NAMALWA (cell line): Measurements from ENCODE around the gene EEF2K.
"Not testable (repeated sequence)": the region's sequence is repeated elsewhere in the genome, so short reads cannot be mapped to it uniquely, and the experiment has no call there.

Experiments used
- DNase-seq: peaks from one replicate; pipeline ENCODE4 v3.0.0-alpha.2; 2015; ENCODE audit warnings: low spot score

The EEF2K gene

DNA sequence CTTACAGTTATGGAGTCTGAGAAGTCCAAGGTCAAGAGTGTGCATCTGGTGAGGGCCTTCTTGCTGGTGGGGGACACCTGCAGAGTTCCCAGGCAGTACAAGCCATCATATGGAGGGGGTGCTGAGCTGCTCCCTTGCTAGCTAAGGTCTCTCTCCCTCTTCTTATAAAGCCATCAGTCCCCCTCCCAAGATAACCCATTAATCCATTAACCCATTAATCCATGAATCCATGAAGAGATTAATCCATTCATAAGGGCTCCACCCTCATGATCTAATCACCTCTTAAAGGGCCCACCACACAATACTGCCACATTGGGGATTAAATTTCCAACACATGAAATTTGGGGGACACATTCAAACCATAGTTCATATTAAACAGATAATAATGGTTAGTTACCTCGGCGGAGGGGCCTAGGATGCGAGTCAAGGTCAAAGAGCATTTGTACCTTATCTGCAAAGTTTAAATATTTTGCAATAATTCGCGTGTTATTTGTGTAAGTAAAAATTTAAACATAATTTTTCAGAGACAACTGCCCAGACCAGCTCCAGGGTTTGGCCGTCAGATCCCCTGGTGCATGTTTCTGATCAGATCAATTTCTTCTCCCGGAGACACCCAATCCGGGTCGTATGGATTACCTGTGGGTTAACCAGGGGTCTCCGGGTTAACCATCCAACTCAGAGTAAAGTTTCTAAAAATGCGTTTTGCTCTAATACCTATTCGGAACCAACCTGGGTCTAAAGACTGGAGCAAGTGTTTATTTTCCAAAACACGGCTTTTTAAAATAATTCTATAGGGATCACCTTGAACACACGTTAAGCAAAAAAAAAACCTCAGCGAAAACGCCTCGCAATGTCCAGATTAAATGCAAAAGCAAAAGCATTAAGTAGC lies 90.4 kb downstream of the EEF2K start:
- DNase-seq = peak; percentile 71

DNA sequence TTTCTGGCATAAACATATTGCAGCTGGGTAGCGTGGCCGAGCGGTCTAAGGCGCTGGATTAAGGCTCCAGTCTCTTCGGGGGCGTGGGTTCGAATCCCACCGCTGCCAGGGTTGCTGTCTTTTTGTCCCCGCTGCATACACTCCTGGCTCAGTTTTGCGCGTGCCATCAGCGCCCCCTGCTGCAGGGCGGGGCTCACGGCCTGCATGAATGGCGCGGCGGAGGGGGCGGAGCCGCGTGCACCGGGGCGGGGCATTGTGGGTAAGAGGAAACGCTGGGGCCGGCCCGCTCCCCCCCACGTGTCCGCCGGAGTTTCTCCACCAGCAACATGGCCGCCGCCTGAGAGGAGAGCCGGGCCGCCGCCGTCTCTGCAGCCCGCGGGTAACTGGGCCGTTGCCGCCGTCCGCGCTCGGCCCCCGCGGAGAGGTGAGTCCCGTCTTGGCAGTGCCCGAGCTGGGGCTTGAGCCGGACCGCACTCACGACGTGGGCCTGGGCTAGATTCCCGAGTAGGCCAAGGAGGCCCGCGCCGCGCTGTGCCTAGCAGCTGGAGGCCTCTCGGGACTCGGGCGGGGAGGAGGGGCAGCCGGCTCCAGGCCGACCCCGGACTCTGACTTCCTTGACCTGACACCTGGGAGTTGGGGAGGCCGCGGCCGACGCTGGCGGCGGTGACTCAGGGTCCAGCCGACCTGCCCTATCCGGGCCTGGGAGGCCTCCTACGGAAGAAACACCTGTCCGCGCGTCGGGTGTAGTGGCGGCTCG lies 91.2 kb downstream of the EEF2K start, which contains the start of gene POLR3E:
TSS of gene POLR3E (plus strand) at position 296 of the 757 bp plus-strand sequence. CDS start 5,560 bp downstream, outside the sequence.
- peak; percentile 99 for DNase-seq

DNA sequence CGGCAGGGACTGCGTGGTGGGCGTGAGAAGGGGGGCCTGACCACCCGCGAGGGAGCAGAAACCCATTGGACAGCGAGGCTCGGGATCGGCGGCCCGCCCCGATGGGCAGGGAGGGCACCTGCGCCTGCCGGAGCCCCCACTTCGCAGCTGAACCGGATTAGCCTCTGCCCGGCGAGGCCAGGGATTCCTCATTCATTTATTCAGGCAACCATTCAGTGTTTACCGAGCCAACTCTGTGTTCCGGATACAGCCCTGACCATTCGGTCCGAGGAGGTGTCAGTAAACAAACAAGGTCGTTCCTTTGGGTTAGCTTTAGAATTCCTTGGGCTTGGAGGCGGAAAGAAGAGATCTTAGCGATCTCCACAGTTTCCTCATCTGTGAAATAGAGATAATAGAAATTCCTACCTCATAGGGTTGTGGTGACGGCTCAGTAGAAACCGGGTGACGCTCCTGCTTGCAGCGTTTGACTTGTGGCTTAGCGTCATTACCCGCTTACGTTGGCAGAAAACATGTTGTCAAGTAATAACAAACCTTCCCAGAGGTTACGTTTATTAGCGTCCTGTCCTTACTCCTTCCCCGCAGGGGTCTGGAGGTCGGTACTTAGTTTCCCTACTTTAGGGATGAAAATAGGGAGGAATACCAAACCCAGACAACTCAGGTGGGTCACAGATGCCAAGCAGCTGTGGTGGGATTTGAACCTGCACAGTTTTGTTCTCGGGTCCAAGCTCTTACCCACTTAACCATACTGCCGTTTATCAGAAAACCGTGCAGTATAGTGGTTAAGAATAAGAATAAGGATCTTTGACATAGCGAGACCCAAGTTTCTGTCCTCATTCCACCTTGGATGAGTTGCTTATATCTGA lies 92.0 kb downstream of the EEF2K start:
- DNase-seq = peak; percentile 97

DNA sequence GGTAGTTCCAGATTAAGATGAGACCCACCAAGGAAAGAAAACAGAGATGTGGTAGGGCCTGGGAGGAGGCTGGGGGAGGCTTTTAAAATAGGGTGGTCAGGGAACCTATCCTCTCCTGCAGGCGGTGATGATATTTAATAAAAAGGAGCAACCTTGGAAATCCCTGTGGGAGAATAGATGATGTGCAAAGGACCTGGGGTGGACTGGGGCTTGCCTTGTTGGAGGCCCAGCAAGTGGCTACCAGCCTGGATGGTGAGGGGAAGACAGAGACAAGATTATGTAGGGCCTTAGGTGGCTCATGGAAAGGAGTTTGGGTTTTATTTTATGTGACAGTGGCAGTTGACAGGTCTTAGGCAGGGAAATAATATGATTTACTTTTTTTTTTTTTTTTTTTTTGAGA lies 93.0 kb downstream of the EEF2K start:
- no peak for DNase-seq

DNA sequence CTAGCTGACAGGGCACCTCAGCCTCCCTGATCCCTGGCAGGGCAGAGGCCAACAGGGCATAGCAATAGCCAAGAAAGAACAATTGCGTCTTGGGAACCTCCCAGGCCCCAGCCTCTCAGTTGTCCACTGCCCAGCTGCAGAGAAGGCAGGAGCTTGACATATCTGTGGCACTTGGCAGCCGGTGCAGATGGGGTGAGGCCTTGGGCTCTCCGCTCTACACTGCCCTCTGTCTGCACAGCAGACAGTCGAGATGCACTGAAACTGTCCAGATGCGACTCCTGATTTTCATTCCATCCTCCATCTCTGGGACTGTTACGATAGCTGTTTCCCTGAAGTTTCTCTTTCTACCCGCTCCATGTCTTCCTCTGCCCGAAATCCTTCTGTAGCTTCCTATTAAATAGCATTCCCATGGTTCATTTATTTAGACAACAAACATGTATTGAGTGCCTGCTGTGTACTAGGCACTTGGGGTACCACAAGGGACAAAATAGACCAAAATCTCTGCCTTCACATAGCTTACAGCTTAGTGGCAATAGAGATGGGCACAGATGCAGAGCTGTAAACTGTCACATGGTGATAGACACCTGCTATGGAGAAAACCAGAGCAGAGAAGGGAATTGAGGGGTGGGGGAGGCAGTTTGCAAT lies 94.5 kb downstream of the EEF2K start:
- peak; percentile 68 for DNase-seq

DNA sequence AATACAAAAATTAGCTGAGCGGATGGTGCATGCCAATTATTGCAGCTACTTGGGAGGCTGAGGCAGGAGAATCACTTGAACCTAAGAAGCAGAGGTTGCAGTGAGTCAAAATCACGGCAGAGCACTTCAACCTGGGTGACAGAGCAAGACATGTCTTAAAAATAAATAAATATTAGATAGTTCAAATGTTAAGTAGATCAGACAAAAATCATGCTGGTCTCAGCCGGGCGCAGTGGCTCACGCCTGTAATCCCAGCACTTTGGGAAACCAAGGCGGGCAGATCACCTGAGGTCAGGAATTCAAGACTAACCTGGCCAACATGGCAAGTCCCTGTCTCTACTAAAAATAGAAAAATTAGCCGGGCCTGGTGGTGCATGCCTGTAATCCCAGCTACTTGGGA lies 95.3 kb downstream of the EEF2K start:
- DNase-seq = not testable (repeated sequence)

DNA sequence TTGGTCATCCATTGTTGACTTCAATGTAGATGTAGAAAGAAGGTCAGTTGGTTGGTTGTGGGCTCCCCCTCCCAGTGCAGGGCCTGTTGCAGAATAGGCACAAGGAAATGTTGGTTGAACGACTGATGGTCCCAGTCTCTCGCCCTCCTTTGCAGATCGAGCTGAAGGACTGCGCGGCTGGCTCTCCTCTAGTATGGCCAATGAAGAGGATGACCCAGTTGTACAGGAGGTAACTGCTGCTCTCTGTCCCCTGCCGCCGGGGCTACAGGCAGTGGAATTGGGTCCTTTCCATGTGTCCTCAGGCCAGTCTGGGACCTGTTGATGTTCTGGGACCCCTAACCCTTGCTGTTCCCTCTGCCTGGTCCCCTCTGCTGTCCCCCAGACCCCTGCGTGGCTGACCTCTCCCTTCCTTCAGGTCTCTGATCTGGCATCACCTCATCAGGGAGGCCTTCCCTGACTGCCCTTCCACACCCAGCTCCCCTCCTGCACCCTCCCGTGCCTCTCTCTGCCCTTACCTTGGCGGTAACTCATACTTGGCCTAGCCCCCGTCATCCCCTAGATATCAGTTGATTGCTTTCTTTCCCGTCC lies 96.8 kb downstream of the EEF2K start:
- no peak for DNase-seq

DNA sequence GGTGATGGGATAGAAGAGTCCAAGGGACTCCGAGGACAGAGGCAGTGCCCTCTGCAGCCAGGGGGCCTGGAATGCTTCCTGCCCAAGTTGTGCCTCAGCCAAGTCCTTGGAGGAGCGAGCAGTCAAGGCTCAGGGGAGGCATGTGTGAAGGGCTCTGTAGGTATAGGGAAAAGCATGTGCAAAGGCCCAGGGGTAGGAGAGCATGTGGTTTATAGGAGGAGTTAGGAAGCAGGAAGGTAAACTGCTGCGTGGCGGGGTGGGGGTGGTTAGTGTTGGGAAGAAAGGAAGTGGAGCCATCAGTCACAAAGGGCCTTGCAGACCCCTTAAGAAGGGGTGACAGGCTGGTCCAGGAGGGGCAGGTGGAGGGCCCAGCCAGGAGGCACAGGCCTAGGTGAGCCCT lies 98.3 kb downstream of the EEF2K start:
- no peak for DNase-seq

DNA sequence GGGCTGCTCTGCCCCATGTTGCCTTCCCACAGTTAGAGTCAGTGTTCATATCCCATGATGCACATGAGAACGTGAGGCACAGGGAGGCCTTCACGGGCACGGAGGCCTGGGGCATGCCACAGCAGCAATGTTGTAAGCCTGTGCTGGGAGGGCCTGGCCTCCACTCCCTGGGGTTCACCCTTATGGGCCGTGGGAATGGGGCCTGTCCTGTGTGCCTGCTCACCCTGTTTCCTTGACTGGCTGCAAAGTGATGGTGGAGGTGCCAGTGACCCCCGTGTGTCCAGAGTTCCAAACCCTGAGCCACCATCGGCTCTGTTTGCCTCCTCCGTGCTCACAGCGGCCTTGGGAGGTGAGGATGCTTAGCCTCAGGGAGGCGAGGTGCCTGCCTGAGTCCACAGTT lies 100.7 kb downstream of the EEF2K start:
- no peak for DNase-seq

DNA sequence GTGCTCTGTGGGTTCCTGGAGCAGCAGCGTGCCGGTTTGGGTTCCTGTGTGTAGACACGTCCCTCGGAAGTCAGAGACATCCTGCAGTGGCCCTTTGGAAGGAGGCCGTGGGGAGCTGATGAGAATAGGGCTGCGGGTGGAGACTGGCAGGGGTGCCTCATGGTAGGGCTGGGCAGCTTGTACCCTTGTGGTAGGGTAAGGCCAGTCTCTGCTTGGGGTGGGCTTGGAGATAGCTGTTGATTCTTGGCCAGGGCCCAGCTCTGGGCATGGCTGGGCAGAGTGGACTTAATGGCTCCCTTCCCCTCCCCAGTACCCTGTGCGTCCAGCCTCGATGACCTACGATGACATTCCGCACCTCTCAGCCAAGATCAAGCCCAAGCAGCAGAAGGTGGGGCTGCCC lies 101.8 kb downstream of the EEF2K start:
- DNase-seq = no peak

DNA sequence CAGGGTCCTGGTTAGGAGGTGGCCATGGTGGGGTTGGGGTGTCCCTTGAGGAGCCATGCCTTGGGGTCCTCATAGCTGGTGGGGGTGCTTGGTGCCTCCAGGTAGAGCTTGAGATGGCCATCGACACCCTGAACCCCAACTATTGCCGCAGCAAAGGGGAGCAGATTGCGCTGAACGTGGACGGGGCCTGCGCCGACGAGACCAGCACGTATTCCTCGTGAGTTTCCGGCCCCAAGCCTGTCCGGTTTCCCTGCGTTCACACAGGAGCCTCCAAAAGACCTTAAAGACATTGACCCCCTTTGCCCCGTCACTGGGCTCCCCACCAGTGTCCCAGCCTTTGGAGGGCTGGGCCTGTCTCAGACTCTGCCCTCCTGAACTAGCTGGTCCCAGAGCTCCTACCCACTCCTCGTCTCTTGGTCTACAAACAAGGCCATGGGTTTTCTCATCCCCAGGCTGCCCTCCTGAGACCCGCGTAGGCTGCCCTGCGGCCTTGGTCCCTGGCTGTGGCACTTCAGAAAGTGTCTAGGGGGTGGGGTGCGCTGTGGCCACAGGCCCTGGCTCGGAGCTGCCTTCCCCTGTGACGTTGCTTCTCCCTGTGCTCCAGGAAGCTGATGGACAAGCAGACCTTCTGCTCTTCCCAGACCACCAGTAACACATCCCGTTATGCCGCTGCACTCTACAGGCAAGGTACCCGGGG lies 102.9 kb downstream of the EEF2K start:
- DNase-seq = no peak

DNA sequence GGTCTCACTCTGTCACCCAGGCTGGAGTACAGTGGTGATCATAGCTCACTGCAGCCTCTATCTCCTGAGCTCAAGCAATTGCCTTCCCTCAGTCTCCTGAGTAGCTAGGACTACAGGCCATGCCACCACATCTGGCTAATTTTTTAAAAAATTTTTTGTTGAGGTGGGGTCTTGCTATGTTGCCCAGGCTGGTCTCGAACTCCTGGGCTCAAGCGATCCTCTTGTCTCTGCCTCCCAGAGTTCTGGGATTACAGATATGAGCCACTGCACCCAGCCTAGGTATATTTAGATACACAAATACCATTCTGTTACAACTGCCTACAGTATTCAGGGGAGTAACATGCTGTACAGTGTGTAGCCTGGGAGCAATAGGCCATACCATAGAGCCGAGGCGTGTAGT lies 105.4 kb downstream of the EEF2K start:
- no peak for DNase-seq

DNA sequence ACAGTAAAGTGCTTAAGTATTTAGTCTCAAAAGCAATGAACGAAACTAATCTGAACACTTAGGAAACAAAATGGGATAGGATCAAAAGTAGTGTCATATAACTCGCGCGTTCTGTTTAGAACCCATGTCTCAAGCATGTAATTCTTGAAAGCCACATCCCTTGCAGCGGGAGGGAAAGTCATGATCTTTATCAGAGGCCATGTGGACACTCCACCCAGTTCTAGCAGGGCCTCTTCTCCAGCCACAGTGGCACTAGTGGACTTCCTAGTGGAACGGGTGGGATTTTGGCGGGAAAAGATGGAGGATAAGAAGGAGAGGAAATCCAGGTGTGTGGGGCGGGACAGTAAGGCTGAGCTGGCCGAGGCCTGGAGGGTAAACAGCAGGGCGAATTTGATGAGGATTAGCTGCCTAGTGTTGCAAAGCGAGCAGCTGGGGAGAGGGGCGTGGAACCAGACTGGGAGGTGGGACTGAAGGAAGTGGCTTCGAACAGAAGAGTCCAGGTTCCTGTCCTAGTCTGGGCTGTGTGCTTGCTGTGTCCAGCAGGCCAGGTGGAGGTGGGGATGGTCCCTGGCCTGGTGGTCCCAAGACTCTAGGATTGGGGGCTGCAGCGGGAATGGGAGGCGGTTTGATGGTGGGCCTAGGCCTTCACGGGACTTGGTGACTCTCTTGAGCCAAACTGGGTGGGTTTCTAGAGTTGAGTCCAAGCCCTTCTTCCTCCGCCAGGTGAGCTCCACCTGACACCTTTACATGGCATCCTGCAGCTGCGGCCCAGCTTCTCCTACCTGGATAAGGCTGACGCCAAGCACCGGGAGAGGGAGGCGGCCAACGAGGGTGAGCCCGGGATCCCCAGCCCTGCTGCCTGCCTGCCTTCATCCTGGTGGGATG lies 107.1 kb downstream of the EEF2K start:
- no peak for DNase-seq

DNA sequence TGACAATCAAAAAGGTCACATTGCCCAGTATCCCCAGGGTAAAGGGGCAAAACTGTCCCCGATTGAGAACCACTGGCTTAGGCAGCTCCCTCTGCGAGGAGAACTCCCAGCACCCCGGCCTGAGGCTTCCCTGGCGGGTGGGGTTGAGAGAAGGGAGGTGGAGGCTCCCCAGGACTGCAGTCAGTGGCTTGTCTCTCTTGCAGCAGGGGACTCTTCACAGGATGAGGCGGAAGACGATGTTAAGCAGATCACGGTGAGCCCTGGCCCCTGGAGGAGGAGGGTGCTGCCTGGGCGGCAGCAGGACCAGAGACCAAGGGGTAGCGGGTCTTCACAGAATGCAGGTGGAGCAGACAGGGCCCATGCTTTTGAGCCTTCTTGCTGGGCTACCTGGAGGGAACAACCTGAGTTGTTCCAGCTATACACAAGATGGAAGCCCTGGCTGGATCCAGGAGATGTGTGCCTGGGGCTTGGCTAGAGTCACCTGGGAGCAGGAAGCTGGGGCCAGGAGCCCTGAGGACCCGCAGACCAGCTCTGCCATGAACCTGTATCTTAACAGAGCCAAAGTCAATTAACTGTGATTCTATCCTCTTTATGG lies 107.9 kb downstream of the EEF2K start:
- DNase-seq = no peak

DNA sequence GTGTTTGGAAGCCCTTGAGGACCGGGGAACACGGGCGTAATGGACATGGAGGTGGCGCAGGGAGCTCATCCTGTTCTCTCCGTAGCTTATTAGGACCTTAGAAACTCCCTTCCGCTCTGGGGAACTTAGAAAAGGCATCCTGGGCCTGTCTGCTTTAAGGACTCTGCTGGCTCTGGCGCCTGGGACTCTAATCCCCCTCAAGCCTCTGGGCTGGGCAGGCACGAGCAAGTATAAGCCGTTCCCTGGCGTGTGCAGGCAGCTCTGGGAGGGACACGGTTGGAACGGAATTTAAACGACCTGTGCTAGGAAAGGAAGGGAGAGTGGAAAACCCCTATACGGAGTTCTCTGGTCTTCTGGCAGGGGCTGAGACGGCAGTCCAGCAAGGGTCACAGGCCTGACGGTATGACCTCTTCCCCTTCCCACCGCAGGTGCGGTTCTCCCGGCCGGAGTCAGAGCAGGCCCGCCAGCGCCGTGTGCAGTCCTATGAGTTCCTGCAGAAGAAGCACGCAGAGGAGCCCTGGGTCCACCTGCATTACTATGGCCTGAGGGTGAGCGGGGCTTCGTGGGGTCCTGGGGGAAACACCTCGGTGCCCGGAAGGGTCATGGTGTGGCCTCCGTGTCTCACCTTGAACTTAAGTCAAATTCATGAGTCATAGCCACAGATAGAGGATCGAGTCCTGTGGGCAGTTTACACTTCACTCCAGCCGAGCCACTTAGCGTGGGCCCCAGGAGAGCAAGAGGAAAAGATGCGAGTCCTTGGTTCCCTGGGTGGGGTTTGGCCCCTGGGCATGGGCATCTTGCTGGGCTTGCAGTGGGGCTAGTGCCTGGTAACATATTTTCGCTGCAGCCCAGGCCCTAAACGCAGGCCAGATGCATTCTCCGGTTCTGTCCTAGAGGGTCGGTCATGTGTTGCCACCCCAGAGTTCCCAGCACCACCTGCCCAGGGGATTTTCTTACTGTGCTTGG lies 108.9 kb downstream of the EEF2K start:
- no peak for DNase-seq

DNA sequence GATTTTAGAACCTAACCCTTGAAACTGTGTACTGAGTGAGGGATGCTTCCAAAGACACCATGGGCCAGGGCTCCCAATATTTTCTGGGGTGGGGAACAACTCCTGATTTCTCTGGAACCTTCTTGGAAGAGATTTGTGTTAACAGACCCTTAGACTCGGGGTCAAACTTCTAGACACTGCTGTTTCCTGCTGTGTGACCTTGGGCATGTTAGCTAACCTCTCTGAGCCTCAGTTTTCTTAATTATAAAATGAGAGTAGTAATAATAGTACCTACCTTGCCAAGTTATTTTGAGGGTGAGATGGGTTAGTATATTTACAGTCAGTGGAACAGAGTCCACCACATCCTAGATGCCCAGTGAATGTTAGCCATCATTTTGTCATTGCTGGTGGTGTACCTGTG lies 109.9 kb downstream of the EEF2K start:
- DNase-seq = no peak

DNA sequence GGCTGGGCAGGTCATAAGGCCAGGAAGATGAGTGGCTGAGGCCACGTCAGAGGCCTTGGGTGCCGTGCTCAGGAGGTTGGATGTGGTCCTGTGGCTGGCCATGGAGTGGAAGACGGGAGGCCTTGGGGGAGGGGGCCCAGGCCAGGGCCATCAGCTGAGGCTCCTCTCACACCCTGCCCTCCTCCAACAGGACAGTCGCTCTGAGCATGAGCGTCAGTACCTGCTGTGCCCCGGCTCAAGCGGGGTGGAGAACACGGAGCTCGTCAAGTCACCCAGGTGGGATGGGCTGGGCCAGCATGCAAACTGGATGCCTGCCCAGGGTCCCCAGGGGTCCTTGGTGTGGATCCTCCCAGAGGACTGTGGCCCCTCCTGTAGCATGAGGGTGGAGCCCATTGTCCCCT lies 110.3 kb downstream of the EEF2K start:
- no peak for DNase-seq

DNA sequence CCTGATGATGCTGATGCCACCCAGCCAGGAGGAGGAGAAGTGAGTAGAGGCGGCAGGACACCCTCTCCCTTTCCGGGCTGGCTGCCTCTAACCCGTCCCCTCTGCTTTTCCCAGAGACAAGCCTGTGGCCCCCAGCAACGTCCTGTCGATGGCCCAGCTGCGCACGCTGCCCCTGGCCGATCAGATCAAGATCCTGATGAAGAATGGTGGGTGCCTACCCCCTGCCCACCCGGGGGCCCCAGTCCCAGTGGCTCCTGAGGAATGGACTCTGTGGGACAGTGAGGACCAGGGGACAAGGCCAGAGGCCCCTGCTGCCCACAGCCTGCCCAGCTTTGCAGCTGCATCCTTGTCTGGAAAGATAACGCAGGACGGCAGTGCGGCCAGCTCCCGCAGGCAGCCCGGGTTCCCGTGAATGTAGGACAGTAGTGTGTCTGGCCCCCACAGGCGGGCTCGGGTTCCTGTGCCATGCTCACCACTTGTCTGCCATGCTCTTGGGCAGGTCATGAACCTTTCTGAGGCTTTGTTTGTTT lies 111.0 kb downstream of the EEF2K start:
- no peak for DNase-seq
